ENCODE results near the gene HLA-DQB1.

- peak; percentile 26 to 46 (median 37) for TF ChIP-seq CTCF (IDR thresholded peaks at IDR 0.05)
- TF ChIP-seq POLR2A (IDR thresholded peaks at IDR 0.05) = no peak
Measured at GRCh38 chr6:32692019-32692418, 25.6 kb upstream of the HLA-DQB1 start.

Measured in right lobe of liver (tissue), 4 donors.